GM19351 (cell line): ENCODE data around the gene DTNBP1.

Experiments used
- ATAC-seq: cut with Tn5 transposase; IDR thresholded peaks from one replicate; pipeline ENCODE4 v1.9.1; 2021; ENCODE audit warnings: mild to moderate bottlenecking, moderate library complexity; ENCODE audit not compliant: unreplicated experiment

The DTNBP1 gene

GRCh38 chr6:15517600-15517999, 145.2 kb downstream of the DTNBP1 start:
- no peak for ATAC-seq

GRCh38 chr6:15516923-15517560, 145.8 kb downstream of the DTNBP1 start:
- no peak for ATAC-seq

- no peak for ATAC-seq
These were observed 146.4 kb downstream of the DTNBP1 start for GRCh38 chr6:15516378-15516777.

GRCh38 chr6:15515660-15516375, 147.0 kb downstream of the DTNBP1 start:
- no peak for ATAC-seq

- no peak for ATAC-seq
These were observed 147.6 kb downstream of the DTNBP1 start for GRCh38 chr6:15515226-15515625.

- ATAC-seq: no peak
These were observed 148.8 kb downstream of the DTNBP1 start for GRCh38 chr6:15513801-15514711.

GRCh38 chr6:15513131-15513771, 149.6 kb downstream of the DTNBP1 start:
- no peak for ATAC-seq

- no peak for ATAC-seq
These were observed 150.1 kb downstream of the DTNBP1 start for GRCh38 chr6:15512721-15513120.

- no peak for ATAC-seq
These were observed 150.7 kb downstream of the DTNBP1 start for GRCh38 chr6:15512126-15512525.

- no peak for ATAC-seq
These were observed 151.3 kb downstream of the DTNBP1 start for GRCh38 chr6:15511248-15512125.

- ATAC-seq: no peak
These were observed 152.1 kb downstream of the DTNBP1 start for GRCh38 chr6:15510536-15511247.

GRCh38 chr6:15510121-15510520, 152.7 kb downstream of the DTNBP1 start:
- ATAC-seq: no peak

- no peak for ATAC-seq
These were observed 153.4 kb downstream of the DTNBP1 start for GRCh38 chr6:15509335-15509933.

GRCh38 chr6:15508931-15509330, 153.9 kb downstream of the DTNBP1 start:
- no peak for ATAC-seq

GRCh38 chr6:15508441-15508871, 154.4 kb downstream of the DTNBP1 start:
- ATAC-seq: no peak

GRCh38 chr6:15507746-15508145, 155.1 kb downstream of the DTNBP1 start:
- no peak for ATAC-seq

GRCh38 chr6:15507221-15507620, 155.6 kb downstream of the DTNBP1 start:
- ATAC-seq: no peak

GRCh38 chr6:15506066-15506465, 156.8 kb downstream of the DTNBP1 start:
- no peak for ATAC-seq

- no peak for ATAC-seq
These were observed 157.3 kb downstream of the DTNBP1 start for GRCh38 chr6:15505463-15505918.
